Measurements from ENCODE around the gene VPREB3.
A peak's percentile ranks its signal among the peaks of the same experiment; 100 is the strongest.
"Not testable (repeated sequence)": the region's sequence is repeated elsewhere in the genome, so short reads cannot be mapped to it uniquely, and the experiment has no call there.

The VPREB3 gene

DNA sequence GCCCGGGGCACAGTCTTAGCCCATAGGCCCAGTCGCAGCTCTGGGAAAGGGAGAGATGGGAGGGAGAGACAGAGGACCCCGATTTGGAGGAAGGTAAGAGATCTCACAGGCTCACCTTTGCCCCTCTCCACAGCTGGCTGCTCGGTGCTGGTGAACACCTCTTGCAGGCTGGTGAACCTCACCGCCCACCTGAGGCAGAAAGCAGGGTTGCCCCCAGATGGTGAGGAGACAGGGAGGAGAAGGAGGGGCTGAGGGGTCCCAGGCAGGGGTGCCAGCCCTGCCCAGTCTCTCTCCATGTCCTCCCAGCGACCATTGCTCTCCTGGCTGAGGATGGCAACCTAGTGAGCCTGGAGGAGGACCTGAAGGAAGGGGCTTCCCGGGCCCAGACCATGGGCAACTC, 9.7 kb upstream of the VPREB3 start:
- DNase-seq = no peak

DNA sequence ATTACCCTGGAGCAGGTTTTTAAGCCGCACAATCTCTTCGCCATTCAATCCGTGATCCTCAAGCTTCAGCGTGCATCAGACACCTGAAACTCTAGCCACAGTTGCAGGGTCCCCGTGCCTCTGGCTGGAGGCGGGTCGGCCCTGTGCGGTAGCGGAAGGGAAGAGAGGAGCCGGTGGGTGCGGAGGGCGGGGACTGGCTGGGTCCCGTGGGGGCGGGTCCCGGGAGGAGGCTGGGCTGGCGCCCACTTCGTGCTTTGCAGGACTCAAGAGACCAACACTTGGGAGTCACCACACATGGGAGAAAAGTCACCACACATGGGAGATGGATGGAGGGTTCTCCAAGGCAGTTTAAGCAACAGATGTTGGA, 9.3 kb upstream of the VPREB3 start:
- DNase-seq = no peak

DNA sequence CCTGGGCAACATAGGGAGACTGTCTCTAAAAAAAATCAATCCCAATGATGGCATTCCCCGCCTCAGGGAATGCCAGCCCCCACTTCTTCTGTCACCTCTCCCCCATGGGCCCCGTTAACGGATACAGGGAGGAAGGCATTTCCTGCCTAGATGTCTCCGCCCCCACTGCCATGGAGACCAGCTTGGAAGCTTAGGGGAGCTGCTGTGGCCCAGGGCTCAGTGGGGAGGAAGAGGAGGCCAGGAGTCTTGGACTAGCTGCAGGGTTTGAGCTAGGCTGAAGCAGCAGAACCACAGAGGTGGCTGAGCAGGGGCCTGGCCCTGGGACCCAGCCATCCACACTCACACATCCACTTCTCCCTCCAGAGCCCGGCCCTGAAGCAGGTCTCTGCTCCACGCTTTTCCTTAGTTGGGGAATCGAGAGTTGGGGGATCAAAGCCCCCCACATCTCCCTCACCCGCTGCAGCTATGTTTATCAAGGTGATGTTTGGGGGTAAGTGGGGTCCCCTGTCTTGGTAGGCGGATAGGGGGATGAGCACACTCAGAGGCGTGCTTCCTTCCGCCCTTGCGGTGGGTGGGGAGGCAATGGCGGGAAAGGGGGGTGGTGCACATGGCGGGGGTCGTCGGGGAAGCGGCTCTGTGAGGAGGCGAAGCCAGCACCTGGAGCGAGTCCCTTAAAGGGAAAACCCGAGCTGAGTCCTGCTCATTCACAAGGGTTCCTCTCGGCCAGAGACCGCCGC, 8.8 kb upstream of the VPREB3 start, which contains the start of gene C22orf15:
C22orf15 (plus strand) TSS at position 149 of the 737 bp plus-strand sequence; CDS start at position 466, 317 bp downstream.
- no peak for DNase-seq

DNA sequence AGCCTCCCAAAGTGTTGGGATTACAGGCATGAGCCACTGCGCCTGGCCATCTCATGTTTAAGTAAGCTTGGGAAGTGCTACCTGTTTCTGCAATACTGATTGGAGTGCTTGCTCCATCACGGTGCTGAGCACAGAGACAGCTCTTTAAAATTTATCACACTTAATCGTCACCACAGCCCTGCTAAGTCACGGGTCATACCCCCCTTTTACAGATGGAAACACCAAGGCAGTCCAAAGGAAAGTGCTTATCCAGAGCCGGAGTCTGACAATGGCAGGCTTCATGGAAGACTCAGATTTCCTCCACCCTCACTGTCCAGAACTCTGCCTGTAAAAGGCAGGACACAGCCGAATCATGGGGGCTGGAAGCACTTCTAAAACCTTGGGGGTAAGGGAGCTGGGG, 5.8 kb upstream of the VPREB3 start:
- no peak for DNase-seq

DNA sequence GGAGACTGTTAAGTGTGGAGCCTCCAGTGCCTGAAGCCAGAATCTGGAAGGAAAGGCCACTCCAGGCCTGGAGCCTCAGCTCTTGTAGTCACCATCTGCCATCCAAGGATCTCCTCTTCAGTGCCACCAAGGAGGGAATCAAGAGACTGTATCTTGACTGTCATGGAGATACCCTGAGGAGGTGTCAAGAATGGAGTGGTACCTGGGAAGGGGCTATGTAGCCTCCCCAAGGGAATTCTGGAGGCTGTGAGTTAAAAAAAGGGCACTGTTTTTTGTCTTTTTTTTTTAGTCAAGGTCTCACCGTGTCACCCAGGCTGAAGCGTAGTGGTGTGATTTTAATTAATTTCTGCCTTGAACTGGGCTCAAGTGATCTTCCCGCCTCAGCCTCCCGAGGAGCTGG, 5.3 kb upstream of the VPREB3 start:
- DNase-seq = no peak

DNA sequence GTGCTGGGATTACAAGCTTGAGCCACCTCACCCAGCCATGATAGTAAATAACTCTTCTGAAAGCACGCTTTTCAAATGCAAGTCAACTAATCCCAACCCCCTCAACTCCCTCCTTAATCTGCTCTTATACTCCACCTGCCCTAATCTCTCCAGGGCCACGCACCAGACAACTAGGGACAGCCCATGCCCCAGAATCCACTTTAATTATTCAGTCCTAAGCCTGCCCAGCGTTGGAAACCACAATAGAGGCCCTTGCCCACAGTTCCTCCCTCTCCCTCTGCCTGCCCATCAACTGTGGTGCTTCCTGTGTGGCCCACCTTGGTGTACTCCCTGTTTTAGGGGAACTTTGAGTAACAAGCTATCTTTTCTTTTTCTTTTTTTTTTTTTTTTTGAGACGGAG, 2.7 kb upstream of the VPREB3 start:
- DNase-seq = no peak

DNA sequence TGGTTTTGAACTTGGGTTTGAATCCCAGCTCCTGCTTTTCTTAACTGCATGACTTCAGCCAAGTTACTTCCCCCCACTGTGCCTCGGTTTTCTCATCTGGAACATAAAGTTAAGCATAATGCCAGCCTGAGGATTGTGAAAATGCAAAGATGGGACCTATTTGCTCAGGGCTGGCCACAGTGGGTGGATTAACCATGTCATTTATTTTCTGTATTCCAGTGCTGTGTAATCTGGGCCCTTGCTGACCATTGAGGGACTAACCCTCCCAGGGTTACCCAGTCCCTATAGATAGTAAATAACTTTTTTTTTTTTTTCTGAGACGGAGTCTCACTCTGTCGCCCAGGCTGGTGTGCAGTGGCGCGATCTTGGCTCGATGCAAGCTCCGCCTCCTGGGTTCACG, 1.5 kb upstream of the VPREB3 start:
- DNase-seq = no peak

DNA sequence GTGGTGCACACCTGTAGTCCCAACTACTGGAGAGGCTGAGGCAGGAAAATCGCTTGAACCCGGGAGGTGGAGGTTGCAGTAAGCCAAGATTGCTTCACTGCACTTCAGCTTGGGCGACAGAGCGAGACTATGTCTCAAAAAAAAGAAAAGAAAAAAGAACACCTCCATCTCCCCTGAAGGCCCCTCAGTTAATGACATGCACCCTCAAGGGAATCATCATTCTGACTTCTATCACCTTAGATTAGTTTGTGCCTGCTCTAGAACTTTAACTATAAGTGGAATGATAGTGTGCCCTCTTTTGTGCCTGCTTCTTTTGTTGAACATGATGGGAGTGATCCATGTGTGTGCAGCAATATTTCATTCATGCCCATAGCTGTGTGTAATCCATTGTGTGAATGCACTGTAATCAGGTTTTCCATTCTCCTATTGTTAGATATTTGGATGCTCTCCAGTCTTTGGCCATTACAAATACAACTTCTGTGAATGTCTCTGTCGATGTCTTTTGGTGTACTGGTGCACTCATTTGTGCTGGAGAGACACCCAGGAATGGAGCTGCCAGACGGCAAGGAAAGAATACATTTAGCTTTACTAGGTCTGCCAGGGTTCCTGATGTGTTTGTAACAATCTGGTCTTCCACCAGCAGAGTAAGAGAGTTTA, 883 bp upstream of the VPREB3 start:
- DNase-seq = no peak

DNA sequence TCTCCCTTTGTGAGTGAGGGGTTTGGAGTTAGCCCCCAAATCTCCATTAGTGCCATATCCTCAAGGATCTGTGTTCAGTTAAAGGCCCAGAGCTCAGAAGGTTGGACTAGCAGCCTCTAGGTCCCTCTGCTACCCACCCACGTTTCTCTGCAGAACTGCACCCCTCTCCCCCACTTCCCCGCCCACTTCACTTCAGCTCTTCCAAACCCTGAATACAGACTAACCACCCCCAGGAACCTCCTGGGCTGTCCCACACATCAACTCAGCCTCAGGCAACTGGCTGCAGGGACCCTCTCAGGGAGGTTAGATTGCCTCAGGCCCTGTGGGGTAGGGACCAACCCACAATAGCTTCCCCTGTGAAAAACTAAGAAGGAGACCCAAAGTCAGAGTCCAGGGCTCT, 840 bp downstream of the VPREB3 start:
- DNase-seq = no peak

DNA sequence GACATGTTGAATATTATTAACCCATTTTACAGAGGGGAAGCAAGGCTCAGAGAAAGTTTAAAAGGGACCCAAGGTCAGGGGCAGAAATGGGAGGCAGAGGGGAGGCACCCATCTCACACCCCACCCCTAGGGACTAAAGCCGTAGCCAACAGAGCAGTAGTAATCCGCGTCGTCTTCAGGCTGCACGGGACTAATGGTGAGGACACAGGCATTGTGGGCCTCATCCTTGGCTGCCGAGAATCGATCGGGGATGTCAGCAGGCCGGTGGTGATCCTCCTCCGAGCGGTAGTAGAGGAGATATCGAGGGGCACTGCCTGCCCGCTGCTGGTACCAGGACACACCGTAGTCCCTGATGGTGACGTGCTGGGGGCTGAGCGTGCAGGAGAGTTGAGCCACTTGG, 1.5 kb downstream of the VPREB3 start:
- no peak for DNase-seq

DNA sequence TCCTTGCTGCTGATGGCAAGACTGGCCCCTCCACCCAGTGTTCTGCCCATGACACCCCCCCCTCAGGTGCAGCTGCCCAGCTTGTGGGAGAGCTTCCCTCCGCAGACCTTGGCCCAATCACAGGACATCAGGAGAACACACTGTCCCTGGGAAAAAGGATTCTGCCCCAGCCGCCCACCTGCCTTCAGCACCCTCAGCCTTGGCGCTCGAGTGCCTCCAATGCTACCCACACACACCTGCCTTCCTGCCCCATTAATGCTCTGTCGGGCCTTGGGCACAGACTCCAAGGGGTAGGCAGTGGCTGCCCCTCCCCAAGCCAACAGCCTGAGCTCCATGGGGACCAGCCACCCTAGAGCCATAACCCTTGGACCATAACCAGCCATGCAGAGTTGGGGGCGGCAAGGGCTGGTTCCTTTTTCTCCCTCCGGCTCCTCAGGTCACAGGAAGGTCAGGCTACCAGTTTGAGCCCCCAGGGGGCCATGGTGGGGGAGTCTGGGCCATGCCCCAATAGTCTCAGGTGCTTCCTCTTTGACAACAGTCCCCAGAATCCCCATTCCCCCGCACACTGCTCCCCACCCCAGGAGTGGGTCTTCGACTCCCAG, 2.0 kb downstream of the VPREB3 start:
- no peak for DNase-seq

DNA sequence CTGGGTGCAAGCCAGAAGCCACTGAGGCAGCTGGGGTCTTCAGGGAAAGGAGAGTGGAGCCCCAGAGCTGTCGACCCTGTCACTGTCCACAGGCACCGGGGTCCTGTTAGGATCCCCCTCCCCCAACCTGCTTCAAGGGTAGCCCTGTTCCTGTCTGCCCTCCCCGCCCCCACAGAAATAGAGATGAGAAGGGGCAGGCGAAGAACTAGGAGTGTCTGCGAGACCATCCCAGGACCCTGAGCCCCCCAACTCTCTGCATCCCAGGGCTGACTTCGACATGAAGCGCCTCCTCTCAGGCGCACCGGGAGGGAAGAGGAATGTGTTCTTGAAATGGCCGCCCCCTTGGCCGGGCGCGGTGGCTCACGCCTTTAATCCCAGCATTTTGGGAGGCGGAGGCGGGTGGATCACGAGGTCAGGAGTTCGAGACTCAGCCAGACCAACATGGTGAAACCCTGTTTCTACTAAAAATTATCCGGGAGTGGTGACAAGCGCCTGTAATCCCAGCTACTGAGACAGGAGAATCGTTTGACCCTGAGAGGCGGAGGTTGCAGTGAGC, 2.7 kb downstream of the VPREB3 start:
- DNase-seq = no peak

DNA sequence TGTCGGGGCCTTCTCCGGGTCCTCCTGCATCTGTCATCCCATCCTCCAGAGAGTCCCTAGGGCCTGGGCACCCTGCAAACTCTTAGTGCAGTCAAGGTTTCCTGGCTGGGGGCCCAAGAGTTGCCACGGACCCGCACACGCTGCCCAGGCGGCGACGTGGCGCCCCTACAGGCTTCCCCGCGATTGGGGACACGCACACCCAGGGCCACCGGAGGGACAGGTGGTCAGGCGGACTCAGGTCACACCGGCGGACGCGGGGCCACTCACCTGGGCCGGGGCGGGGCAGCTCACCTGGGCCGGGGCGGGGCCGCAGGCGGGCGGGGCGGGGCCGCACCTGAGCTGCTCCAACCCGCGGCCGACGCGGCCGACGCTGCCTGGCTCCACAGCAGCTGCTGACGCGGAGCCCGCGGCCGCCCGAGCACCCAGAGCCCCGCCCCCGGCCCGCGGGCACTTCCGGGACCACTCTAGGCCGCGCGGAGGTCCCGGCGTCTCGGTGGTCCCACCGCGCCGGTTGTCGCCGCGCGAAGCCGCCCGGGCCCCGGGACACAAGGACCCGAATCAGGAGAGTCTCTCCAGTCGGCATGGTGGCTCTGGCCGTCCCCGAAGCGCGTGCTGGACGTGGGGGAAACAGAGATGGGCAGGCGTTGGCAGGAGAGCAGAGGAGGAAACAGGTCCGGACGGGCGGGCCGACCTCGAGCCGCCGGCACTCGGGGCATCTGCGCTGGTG, 3.3 kb downstream of the VPREB3 start, which contains the start of gene ZNF70:
ZNF70 (minus strand) TSS at position 399 of the 727 bp plus-strand sequence. CDS start 5,972 bp downstream, outside the sequence.
- peak; percentile 75 to 84 for DNase-seq

DNA sequence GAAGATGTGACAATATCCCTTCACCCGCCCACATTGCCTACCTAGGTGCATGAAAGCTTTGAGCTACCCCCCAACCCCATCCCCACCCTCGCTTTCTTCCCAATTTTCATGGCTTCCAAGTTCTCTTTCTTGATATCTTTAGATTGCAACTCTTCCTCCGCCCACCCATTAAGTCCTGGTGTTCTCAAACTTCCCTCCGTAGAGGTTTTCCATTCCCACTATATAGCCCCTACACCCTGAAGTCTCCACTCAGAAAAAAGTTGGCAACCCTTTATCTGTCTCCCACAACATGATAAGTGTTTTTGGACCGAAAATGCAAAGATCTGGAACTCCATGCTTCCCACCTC, 3.9 kb downstream of the VPREB3 start:
- DNase-seq = no peak

DNA sequence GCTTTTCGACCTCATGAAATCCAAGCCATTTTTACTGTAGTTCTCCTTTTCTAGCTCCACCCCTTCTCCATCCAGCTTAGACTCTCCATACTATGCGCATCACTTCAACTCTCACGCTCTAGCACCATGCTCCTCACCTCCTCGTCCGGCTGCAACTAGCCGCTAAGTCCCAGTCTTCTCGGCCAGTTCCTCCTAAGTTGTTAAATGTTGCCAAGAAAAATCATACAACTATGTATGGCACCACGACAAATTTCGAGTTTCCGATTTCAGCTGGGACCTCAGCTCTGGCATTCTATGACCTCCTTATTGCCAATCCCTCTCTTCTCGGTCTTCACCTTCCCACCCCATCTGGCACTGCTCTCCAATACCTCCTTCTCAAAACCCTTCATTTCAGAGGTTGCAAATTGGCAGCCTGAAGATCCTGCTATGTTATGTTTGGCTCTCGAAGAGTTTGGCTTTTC, 4.4 kb downstream of the VPREB3 start:
- no peak for DNase-seq

DNA sequence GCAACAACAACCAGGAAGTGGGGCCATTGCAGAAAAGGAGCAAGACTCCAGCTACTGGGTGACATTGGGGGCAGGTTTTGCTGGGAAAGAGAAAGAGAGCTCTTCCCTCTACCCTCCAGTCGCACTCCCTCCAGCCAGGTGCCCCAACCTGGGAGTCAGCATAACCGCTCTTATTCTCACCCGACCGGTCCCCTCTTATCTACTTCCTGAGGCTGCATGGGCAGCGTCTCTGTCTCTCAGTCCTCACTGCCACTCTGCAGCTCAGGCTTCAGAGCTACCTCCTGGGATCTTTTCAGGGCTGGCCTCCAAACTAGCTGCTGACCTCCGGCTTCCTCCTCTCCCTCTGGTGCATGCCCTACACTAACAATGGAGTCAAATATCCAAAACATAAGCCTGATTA, 8.4 kb downstream of the VPREB3 start:
- no peak for DNase-seq

DNA sequence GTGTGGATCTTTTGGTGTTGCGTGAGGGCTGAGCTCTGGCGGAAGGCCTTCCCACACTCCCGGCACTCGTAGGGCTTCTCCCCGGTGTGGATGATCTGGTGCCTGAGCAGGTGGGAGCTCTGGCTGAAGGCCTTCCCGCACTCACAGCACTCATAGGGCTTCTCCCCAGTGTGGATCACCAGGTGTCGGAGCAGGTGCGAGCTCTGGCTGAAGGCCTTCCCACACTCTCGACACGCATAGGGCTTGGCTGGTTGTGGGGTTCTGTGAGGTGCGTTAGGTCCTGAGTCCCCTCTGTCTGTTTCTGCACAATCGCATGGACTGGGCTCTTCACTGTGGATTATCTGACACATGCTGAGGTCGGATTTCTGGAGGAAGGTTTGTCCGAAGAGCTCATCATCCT, 9.7 kb downstream of the VPREB3 start:
- no peak for DNase-seq

DNA sequence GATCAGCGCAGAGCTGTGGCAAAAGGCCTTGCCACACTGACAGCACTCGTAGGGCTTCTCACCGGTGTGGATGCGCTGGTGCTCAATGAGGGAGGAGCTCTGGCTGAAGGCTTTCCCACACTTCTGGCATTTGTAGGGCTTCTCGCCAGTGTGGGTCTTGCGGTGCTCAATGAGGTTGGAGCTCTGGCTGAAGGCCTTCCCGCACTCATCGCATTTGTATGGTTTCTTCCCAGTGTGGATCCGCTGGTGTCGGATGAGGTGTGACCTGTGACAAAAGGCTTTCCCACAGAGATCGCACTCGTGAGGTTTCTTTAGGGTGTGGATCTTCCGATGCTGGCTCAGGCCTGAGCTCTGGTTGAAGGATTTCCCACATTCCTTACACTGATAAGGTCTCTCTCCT, 10.2 kb downstream of the VPREB3 start:
- no peak for DNase-seq

DNA sequence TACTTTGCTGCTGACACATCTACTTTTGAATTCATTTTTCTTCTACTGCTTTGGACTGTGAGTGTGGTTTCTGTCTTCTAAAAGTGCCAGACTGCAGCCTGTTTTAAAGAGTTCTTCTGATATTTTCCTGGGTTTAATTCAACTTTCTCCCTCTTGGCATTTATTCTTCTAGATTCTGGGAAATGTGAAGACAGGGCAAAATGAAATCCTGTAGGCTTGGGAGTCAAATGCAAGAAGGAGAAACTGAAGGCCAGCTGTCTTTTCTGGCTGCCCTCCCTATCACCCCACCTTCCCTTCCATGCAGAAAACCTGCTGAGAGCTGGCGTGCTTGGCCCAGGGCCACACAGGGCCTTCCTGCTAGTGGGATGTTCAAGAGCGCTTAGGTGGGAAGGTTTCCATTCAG, 10.9 kb downstream of the VPREB3 start:
- no peak for DNase-seq

DNA sequence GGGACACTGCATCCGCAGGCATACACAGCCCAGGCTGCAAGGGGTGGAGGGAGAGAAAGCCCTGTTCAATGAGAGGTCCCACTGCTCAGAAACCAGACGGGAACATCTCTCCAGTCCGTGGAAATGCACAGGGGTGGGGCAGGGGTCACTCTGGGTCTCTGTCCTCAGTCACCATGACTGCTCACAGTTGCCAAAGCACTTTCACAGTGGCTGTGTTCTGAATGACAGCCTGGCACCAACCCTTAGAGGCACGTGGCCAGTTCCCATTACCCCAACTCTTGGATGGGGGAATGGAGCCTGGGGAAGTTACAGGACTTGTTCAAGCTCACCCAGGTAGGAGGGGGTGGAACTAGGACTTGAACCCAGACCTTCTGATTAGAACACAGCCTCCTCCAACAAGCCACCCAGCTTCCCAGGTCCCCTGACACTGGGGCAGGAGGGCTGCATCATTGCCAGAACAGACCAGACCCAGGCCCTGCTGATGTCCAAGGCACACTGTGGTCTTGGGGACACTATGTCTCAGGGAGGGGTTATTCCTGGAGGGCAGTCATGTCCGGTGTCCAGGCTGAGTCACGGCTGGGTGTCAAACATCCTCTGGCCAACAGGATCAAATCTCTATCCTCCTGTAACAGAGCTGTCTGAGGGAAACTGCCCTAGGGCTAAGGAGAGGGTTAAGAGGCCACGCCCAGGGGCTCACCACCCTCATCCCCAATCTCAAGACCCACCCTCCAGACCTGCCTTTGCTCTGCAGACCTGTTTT, 11.5 kb downstream of the VPREB3 start:
- no peak for DNase-seq

DNA sequence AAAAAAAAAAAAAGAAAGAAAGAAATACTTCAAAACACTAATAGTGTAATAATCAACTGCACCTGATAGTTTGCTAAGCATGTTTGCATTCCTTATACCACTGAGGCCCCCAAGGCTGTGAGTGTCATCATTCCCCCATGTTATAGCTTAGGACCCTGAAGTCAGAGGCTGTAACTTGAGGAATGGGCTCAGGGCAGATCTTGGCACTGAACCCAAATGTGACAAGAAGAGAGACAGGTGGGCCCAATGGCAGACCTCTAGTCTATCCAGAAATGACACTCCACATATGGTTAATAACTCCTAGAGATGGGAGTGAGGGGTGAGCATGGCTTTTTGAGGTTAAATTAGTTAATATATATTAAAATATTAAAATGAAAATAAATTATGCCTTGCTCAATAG, 16.5 kb downstream of the VPREB3 start:
- no peak for DNase-seq

DNA sequence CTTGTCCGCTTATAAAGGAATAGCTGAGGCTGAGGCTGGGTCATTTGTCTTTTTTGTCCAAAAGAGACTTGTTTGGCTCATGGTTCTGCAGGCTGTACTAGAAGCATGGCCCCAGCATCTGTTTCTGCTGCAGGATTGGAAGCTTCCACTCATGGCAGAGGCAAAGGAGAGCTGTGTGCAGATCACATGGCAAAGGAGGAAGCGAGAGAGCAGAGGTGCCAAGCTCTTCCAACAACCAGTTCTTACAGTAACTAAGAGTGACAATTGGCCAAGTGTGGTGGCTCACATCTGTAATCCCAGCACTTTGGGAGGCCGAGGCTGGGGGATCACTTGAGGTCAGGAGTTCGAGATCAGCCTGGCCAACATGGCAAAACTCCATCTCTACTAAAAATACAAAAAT, 26.1 kb downstream of the VPREB3 start:
- DNase-seq = not testable (repeated sequence)
